Fibroblast of villous mesenchyme (primary cell): ENCODE data around the gene OLFM3. TPM values are rescaled to one million over a fixed set of nuclear protein-coding genes. Genes with fewer than 3 reads are reported as not detected.

Source experiments
- DNase-seq: peaks from one replicate; pipeline ENCODE4 v3.0.0-alpha.2; 2010; ENCODE audit warnings: low read depth
- H3K4me3 ChIP-seq: 2 replicates; pipeline ENCODE4 v1.5.1; 2011; ENCODE audit warnings: low read depth, mild to moderate bottlenecking, low read length
- total RNA-seq: library from RNA; depleted of rRNA; stranded (reverse); fragments of >200 nt; gene quantifications from 2 replicates; pipeline ENCODE4 v1.2.3, GENCODE V29; 2012
- TF ChIP-seq, protein P1 (sequence below): IDR thresholded peaks from 2 replicates; pipeline ENCODE4 v1.5.1; 2012; ENCODE audit warnings: low read depth, mild to moderate bottlenecking, low read length; ENCODE audit not compliant: insufficient read depth

Gene OLFM3
- total RNA-seq, 1 donor, result not detected

- TF ChIP-seq, protein P1, sequence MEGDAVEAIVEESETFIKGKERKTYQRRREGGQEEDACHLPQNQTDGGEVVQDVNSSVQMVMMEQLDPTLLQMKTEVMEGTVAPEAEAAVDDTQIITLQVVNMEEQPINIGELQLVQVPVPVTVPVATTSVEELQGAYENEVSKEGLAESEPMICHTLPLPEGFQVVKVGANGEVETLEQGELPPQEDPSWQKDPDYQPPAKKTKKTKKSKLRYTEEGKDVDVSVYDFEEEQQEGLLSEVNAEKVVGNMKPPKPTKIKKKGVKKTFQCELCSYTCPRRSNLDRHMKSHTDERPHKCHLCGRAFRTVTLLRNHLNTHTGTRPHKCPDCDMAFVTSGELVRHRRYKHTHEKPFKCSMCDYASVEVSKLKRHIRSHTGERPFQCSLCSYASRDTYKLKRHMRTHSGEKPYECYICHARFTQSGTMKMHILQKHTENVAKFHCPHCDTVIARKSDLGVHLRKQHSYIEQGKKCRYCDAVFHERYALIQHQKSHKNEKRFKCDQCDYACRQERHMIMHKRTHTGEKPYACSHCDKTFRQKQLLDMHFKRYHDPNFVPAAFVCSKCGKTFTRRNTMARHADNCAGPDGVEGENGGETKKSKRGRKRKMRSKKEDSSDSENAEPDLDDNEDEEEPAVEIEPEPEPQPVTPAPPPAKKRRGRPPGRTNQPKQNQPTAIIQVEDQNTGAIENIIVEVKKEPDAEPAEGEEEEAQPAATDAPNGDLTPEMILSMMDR, result no peak
- no peak overlapping the region for H3K4me3 ChIP-seq
- no peak for DNase-seq
These were observed 149.9 kb downstream of the OLFM3 start for GRCh38 chr1:101846820-101847219.

DNA sequence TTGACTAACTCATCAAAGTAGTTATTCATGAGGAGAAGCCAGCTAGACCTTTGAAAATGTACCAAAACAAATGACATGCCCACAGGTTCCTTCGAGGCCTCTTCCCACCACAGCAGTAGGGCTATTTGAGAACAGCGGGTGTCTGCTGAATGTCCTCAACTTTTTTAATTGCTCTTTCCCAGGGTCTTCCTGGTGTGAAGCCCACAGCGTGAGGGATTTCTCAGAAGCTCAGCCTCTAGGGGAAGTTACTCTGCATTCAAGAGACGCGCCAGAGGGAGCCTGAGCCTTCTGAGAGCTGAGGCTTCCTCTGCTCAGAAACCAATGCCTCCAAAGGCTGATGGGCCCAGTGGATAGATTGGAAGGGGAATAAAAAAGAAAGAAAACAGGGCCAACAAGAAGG, 153.6 kb downstream of the OLFM3 start:
- TF ChIP-seq, protein P1, result no peak
- no peak overlapping the region for H3K4me3 ChIP-seq
- no peak for DNase-seq

DNA sequence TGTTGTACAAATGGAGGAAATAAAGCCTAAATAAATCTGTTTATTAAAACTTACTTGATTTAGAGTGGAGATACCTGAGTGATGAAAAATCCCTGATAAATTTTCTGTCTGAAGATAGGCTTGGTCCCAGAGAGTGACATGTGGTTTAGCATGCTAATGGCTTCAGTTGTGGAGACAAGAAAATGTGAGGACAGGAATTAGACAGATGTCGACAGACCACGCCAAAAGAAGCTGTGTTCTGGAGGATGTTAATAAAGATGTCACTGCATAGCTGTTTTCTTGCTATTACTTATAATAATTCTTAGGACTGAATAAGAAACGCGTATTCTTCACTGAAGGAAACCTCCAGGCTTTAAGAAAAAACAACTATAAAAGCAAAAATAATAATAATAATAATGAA, 154.9 kb downstream of the OLFM3 start:
- no peak for DNase-seq
- H3K4me3 ChIP-seq, result no peak overlapping the region
- TF ChIP-seq, protein P1, result no peak

DNA sequence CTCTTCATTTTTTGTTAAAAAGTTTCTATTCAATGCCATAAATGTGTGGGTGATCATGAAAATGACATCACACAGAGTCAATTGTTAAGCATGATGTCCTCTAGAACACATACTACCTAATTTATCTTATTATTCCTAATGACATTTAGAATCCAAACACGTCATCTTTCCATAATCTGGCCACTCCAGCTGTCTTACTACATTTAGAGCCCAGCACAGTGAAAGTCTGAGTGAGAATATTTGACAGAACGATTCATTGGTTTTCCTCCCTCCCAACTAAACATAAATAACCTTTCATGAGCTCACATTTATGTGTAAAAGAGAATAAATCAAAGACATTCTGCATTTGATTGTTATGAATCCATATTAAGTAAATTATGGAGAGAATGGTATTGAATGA, 160.7 kb downstream of the OLFM3 start:
- DNase-seq, result no peak
- TF ChIP-seq, protein P1, result no peak
- no peak overlapping the region for H3K4me3 ChIP-seq

- TF ChIP-seq, protein P1, result no peak
- DNase-seq, result no peak
- no peak overlapping the region for H3K4me3 ChIP-seq
These were observed 163.4 kb downstream of the OLFM3 start for GRCh38 chr1:101833312-101833711.

DNA sequence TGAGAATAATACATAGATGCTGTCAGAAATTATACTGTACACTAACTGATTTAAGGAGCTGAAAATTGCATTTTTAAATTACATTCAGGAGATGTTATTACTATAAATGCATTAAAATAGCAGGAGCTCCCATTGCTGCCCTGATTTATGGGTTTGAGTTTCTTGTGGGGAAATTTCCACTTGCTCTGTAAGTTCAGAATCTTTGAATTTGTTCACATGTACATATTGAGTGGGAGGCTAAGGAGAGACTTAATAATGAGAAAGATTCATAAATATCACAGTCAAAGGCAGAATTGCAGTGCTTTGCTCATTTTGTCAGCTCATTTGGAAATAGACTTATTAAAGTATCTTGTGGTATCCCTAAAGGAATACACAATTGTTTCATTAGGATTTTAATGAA, 170.3 kb downstream of the OLFM3 start:
- no peak for DNase-seq
- no peak overlapping the region for H3K4me3 ChIP-seq
- TF ChIP-seq, protein P1, result no peak

- H3K4me3 ChIP-seq, result no peak overlapping the region
- TF ChIP-seq, protein P1, result no peak
- peak; percentile 1 for DNase-seq
These were observed 176.7 kb downstream of the OLFM3 start for GRCh38 chr1:101820071-101820470.
